Keratinocyte (primary cell): ENCODE measurements around the gene FAM83B. TPM values are rescaled to one million over a fixed set of nuclear protein-coding genes. Genes with fewer than 3 reads are reported as not detected.

ENCODE experiments used
- DNase-seq: peaks from one replicate; pipeline ENCODE4 v3.0.0-alpha.2; 2011; ENCODE audit warnings: low read depth, missing footprints, low spot score
- FAIRE-seq: peaks from 2 replicates; lab custom pipeline; 2011; peaks lifted over from hg19 to GRCh38; lab: Jason Lieb, UNC
- H2AFZ ChIP-seq: 2 replicates; pipeline ENCODE4 v1.6.0; 2012; ENCODE audit warnings: low read length, control low read depth, inconsistent platforms; ENCODE audit not compliant: control insufficient read depth
- H3K27ac ChIP-seq: 2 replicates; pipeline ENCODE4 v1.5.1; 2011; ENCODE audit warnings: low read length; ENCODE audit not compliant: control insufficient read depth, insufficient read depth
- H3K27me3 ChIP-seq: 3 replicates; pipeline ENCODE4 v1.6.0; 2011; ENCODE audit warnings: low read length; ENCODE audit not compliant: control insufficient read depth, insufficient read depth; ENCODE audit errors: extremely low read depth
- H3K36me3 ChIP-seq, 2 experiments: 2 replicates in 1 of 2; 3 replicates in 1 of 2; pipeline ENCODE4 v1.5.1; 2011; ENCODE audit warnings: low read length in 2 of 2, mild to moderate bottlenecking in 1 of 2; ENCODE audit not compliant: control insufficient read depth in 2 of 2, insufficient read depth in 2 of 2; ENCODE audit errors: extremely low read depth in 1 of 2
- H3K4me1 ChIP-seq: 3 replicates; pipeline ENCODE4 v1.5.1; 2011; ENCODE audit warnings: low read length; ENCODE audit not compliant: control insufficient read depth, insufficient read depth; ENCODE audit errors: extremely low read depth
- H3K4me2 ChIP-seq: 3 replicates; pipeline ENCODE4 v1.6.0; 2011; ENCODE audit warnings: low read depth, low read length; ENCODE audit not compliant: control insufficient read depth, insufficient read depth; ENCODE audit errors: extremely low read depth
- H3K4me3 ChIP-seq, 3 experiments: fragments of 200-600 bp in 1 of 3; sonication (generic) in 1 of 3; 2 replicates in 2 of 3; 3 replicates in 1 of 3; pipeline ENCODE4 v1.5.1; 2011 to 2016; ENCODE audit warnings: low read length in 3 of 3, mild to moderate bottlenecking in 3 of 3, control low read depth in 2 of 3, inconsistent platforms in 1 of 3, low read depth in 1 of 3, mixed read lengths in 1 of 3, mixed run types in 1 of 3, moderate library complexity in 1 of 3; ENCODE audit not compliant: control insufficient read depth in 2 of 3, insufficient read depth in 2 of 3; ENCODE audit errors: extremely low read depth in 1 of 3
- H3K79me2 ChIP-seq: 2 replicates; pipeline ENCODE4 v1.6.0; 2012; ENCODE audit warnings: low read length; ENCODE audit not compliant: control insufficient read depth, insufficient read depth
- H3K9ac ChIP-seq: 3 replicates; pipeline ENCODE4 v1.6.0; 2011; ENCODE audit warnings: low read length; ENCODE audit not compliant: control insufficient read depth, insufficient read depth; ENCODE audit errors: extremely low read depth
- H3K9me1 ChIP-seq: 3 replicates; pipeline ENCODE4 v1.6.0; 2011; ENCODE audit warnings: low read length; ENCODE audit not compliant: control insufficient read depth, insufficient read depth; ENCODE audit errors: extremely low read depth
- H3K9me3 ChIP-seq: 2 replicates; pipeline ENCODE4 v1.5.1; 2012; ENCODE audit warnings: low read depth, low read length; ENCODE audit not compliant: control insufficient read depth
- H4K20me1 ChIP-seq: 3 replicates; pipeline ENCODE4 v1.6.0; 2011; ENCODE audit warnings: low read length; ENCODE audit not compliant: control insufficient read depth, insufficient read depth; ENCODE audit errors: extremely low read depth
- CTCF ChIP-seq, 3 experiments: IDR thresholded peaks in 1 of 3; conservative IDR thresholded peaks in 1 of 3; optimal IDR thresholded peaks in 1 of 3; 2 replicates in 2 of 3; 3 replicates in 1 of 3; pipeline versions ENCODE3 to v1.5.1; 2011; ENCODE audit warnings: low read length in 3 of 3, mild to moderate bottlenecking in 3 of 3, moderate library complexity in 2 of 3, control low read depth in 1 of 3, inconsistent platforms in 1 of 3; ENCODE audit not compliant: insufficient read depth in 2 of 3; ENCODE audit errors: extremely low read depth in 1 of 3
- EZH2 ChIP-seq: IDR thresholded peaks from one replicate; pipeline ENCODE4 v1.6.1; 2012; ENCODE audit warnings: inconsistent platforms, mild to moderate bottlenecking, low read length, moderate library complexity
- dilution Hi-C: fragments of 300-500 bp; cut with MboI; formaldehyde crosslinking; loops from one replicate; pipeline ENCODE4 v1.7.0; 2020; ENCODE audit warnings: low sequenced_read_pairs; ENCODE audit not compliant: extremely low pct_ligation_motif_present
- polyA plus RNA-seq, 5 experiments: library from polyadenylated mRNA; depleted of rRNA in 3 of 5; stranded (reverse) in 3 of 5; stranded (forward) in 1 of 5; unstranded in 1 of 5; fragments of >200 nt; gene quantifications; 1 replicate in 1 of 5; 2 replicates in 3 of 5; 3 replicates in 1 of 5; pipeline versions ENCODE4 v1.2.1 to v1.2.3, GENCODE V29; 2011 to 2012; ENCODE audit warnings: missing spikeins in 2 of 5, low read depth in 1 of 5, low replicate concordance in 1 of 5

Gene FAM83B
- polyA plus RNA-seq, 1 donor (not counting 4 experiments of a cell fraction or from before 2014, with no cell fraction given): 30.3 TPM

GRCh38 chr6:54856129-54856528 lies 9.6 kb downstream of the FAM83B start:
- H3K4me2 ChIP-seq: no peak overlapping the region
- H3K9me3 ChIP-seq: no peaks in the 10 kb centered on the region

GRCh38 chr6:54860132-54860531 lies 13.6 kb downstream of the FAM83B start:
- H3K79me2 ChIP-seq: peaks cover 95% of the 10 kb centered on the region
- H2AFZ ChIP-seq: no peak overlapping the region
- TF ChIP-seq EZH2 (no peak), CTCF (optimal IDR thresholded peaks at IDR 0.05 in 1 of 3, IDR thresholded peaks at IDR 0.05 in 1 of 3, conservative IDR thresholded peaks at IDR 0.05 in 1 of 3; ENCODE audit: extremely low read depth in 1 of 3, insufficient read depth in 2 of 3, low read length in 3 of 3) (no peak)
- FAIRE-seq (no peak), DNase-seq (no peak)
- peaks cover 32% of the 10 kb centered on the region for H3K4me1 ChIP-seq
- dilution Hi-C loops: no loop called here
- H3K9me3 ChIP-seq: no peaks in the 10 kb centered on the region
- peaks cover 6 to 11% of the 10 kb centered on the region in 2 experiments for H3K36me3 ChIP-seq
- H3K27me3 ChIP-seq: no peaks in the 10 kb centered on the region
- peaks cover 3% of the 10 kb centered on the region for H3K9me1 ChIP-seq
- peak overlapping the region; percentile 25 for H3K4me2 ChIP-seq
- H3K27ac ChIP-seq: peak overlapping the region; percentile 25
- H3K4me3 ChIP-seq: no peak overlapping the region
- no peak overlapping the region for H3K9ac ChIP-seq
- H4K20me1 ChIP-seq: peaks cover 13% of the 10 kb centered on the region

More at GRCh38 chr6:54856129-54856528, 9.6 kb downstream of the FAM83B start:
- Histone ChIP-seq H3K4me3 (no peak overlapping the region), H3K4me1 (peaks cover 32% of the 10 kb centered on the region), H3K27ac (no peak overlapping the region), H3K9me1 (no peaks in the 10 kb centered on the region), H3K27me3 (no peaks in the 10 kb centered on the region), H4K20me1 (peaks cover 6% of the 10 kb centered on the region), H3K79me2 (peaks cover 93% of the 10 kb centered on the region), H2AFZ (no peak overlapping the region), H3K36me3 (peaks cover 2 to 8% of the 10 kb centered on the region in 2 experiments), H3K9ac (no peak overlapping the region)
- DNase-seq: no peak
- TF ChIP-seq CTCF (optimal IDR thresholded peaks at IDR 0.05 in 1 of 3, IDR thresholded peaks at IDR 0.05 in 1 of 3, conservative IDR thresholded peaks at IDR 0.05 in 1 of 3; ENCODE audit: extremely low read depth in 1 of 3, insufficient read depth in 2 of 3, low read length in 3 of 3) (no peak), EZH2 (no peak)
- peak; percentile 55 for FAIRE-seq
- dilution Hi-C loops: no loop called here
